HepG2 (cell line): ENCODE measurements around the gene HNRNPA2B1. TPM values are rescaled to one million over a fixed set of nuclear protein-coding genes. Genes with fewer than 3 reads are reported as not detected.

ENCODE experiments used
- ATAC-seq: fragments of 200-7000 bp; cut with Tn5 transposase; 3 replicates; pipeline ENCODE4 v1.9.1; 2020; ENCODE audit warnings: mild to moderate bottlenecking, moderate library complexity
- BruUV-seq: library from RNA; stranded (reverse); fragments of 400-500 nt; replicated peaks from 2 replicates; lab custom pipeline; 2021; lab: Mats Ljungman, UMichigan
- CTCF ChIA-PET: fragments of 300-600 bp; formaldehyde crosslinking; extraction: SDS; loops from one replicate; lab custom pipeline; 2021; ENCODE audit warnings: low total read pairs, inconsistent platforms, low intra/inter-chr PET ratio; lab: Yijun Ruan, JAX
- POLR2A ChIA-PET: fragments of 350-600 bp; sonication (Branson Sonifier 250); formaldehyde crosslinking; loops from one replicate; lab custom pipeline; 2020; ENCODE audit warnings: antibody characterized with exemption, inconsistent platforms; lab: Yijun Ruan, JAX
- DNase-seq: peaks from one replicate; pipeline ENCODE4 v3.0.0-alpha.2; 2015; ENCODE audit warnings: low spot score
- FAIRE-seq: peaks from 3 replicates; lab custom pipeline; 2011; peaks lifted over from hg19 to GRCh38; lab: Jason Lieb, UNC
- H2AFZ ChIP-seq: one replicate; pipeline ENCODE4 v1.6.1; 2011; ENCODE audit warnings: low read length, inconsistent platforms
- H3K27ac ChIP-seq: fragments of 300-600 bp; 3 replicates; pipeline ENCODE4 v1.8.0; 2011; ENCODE audit warnings: mixed run types, mild to moderate bottlenecking, mixed read lengths, low read length, inconsistent platforms; ENCODE audit not compliant: insufficient read depth; ENCODE audit errors: extremely low read length
- H3K27me3 ChIP-seq, 2 experiments: fragments of 200-600 bp in 1 of 2; 2 replicates in 1 of 2; 3 replicates in 1 of 2; pipeline versions ENCODE4 v1.6.0 to v1.8.0; 2011; ENCODE audit warnings: low read length in 2 of 2, mild to moderate bottlenecking in 2 of 2, moderate library complexity in 2 of 2, inconsistent platforms in 1 of 2; ENCODE audit not compliant: insufficient read depth in 2 of 2, control insufficient read depth in 1 of 2
- H3K36me3 ChIP-seq, 2 experiments: fragments of 200-600 bp in 1 of 2; replicated peaks in 1 of 2; 2 replicates in 1 of 2; 3 replicates in 1 of 2; pipeline versions ENCODE4 v1.5.1 to v1.8.0; 2011; ENCODE audit warnings: low read length in 2 of 2, inconsistent platforms in 1 of 2; ENCODE audit not compliant: insufficient read depth in 2 of 2, control insufficient read depth in 1 of 2
- H3K4me1 ChIP-seq: 2 replicates; pipeline ENCODE4 v1.5.1; 2012; ENCODE audit warnings: low read length, inconsistent platforms; ENCODE audit not compliant: insufficient read depth
- H3K4me2 ChIP-seq: 2 replicates; pipeline ENCODE4 v1.6.0; 2011; ENCODE audit warnings: low read depth, low read length, inconsistent platforms
- H3K4me3 ChIP-seq, 3 experiments: fragments of 200-600 bp in 1 of 3; sonication (generic), shearing (Covaris generic) in 1 of 3; replicated peaks in 1 of 3; 2 replicates each; pipeline ENCODE4 v1.5.1; 2011 to 2016; ENCODE audit warnings: low read length in 3 of 3, inconsistent platforms in 2 of 3, low read depth in 2 of 3, mild to moderate bottlenecking in 2 of 3, control low read depth in 1 of 3, mixed read lengths in 1 of 3; ENCODE audit not compliant: insufficient read depth in 1 of 3
- H3K79me2 ChIP-seq: one replicate; pipeline ENCODE4 v1.6.1; 2011; ENCODE audit warnings: low read length, inconsistent platforms; ENCODE audit not compliant: insufficient read depth
- H3K9ac ChIP-seq: 2 replicates; pipeline ENCODE4 v1.6.0; 2011; ENCODE audit warnings: mild to moderate bottlenecking, low read depth, low read length, inconsistent platforms; ENCODE audit not compliant: insufficient read depth
- H3K9me3 ChIP-seq: 2 replicates; pipeline ENCODE4 v1.5.1; 2012; ENCODE audit warnings: mild to moderate bottlenecking, low read length
- H4K20me1 ChIP-seq: 2 replicates; pipeline ENCODE4 v1.6.0; 2011; ENCODE audit warnings: inconsistent platforms, mild to moderate bottlenecking, low read length, moderate library complexity; ENCODE audit not compliant: insufficient read depth
- ARNT ChIP-seq: fragments of 450-650 bp; IDR thresholded peaks from 2 replicates; pipeline ENCODE4 v1.6.1; 2017
- CBX1 ChIP-seq: IDR thresholded peaks from one replicate; pipeline ENCODE4 v1.6.1; 2016; ENCODE audit warnings: antibody characterized with exemption, low read depth
- HMG20B ChIP-seq: conservative IDR thresholded peaks from 2 replicates; pipeline ENCODE4 v1.6.1; 2016; ENCODE audit warnings: missing genetic modification reagents, missing compliant biosample characterization
- MBD4 ChIP-seq: IDR thresholded peaks from 2 replicates; pipeline ENCODE4 v1.6.1; 2012; ENCODE audit warnings: low read length, inconsistent platforms, borderline replicate concordance
- NFRKB ChIP-seq: fragments of 450-650 bp; IDR thresholded peaks from 2 replicates; pipeline ENCODE4 v1.6.1; 2017
- YEATS2 ChIP-seq: sonication (generic); formaldehyde crosslinking; IDR thresholded peaks from 2 replicates; pipeline ENCODE4 v1.4.0; 2020; ENCODE audit warnings: missing genetic modification reagents, borderline replicate concordance
- ZNF280B ChIP-seq: sonication (generic); formaldehyde crosslinking; IDR thresholded peaks from 2 replicates; pipeline ENCODE4 v1.5.0; 2020; ENCODE audit warnings: missing genetic modification reagents, mild to moderate bottlenecking, borderline replicate concordance
- ZNF441 ChIP-seq: sonication (generic); formaldehyde crosslinking; IDR thresholded peaks from 2 replicates; pipeline ENCODE4 v1.7.0; 2021; ENCODE audit warnings: missing genetic modification reagents, borderline replicate concordance
- ZNF556 ChIP-seq: sonication (generic); formaldehyde crosslinking; IDR thresholded peaks from 2 replicates; pipeline ENCODE4 v1.4.0; 2020; ENCODE audit warnings: mild to moderate bottlenecking, missing genetic modification reagents, borderline replicate concordance
- ZNF557 ChIP-seq: sonication (generic); formaldehyde crosslinking; IDR thresholded peaks from 2 replicates; pipeline ENCODE4 v1.4.0; 2020; ENCODE audit warnings: missing genetic modification reagents
- ZNF639 ChIP-seq: conservative IDR thresholded peaks from 2 replicates; pipeline ENCODE4 v1.6.1; 2018; ENCODE audit warnings: missing genetic modification reagents
- ZNF709 ChIP-seq: sonication (generic); formaldehyde crosslinking; IDR thresholded peaks from 2 replicates; pipeline ENCODE4 v1.5.0; 2020; ENCODE audit warnings: mild to moderate bottlenecking, missing genetic modification reagents
- ZNF883 ChIP-seq: sonication (generic); formaldehyde crosslinking; IDR thresholded peaks from 2 replicates; pipeline ENCODE4 v1.5.1; 2020; ENCODE audit warnings: mild to moderate bottlenecking, missing genetic modification reagents; ENCODE audit errors: not compliant biosample characterization
- ZSCAN25 ChIP-seq: sonication (generic); formaldehyde crosslinking; IDR thresholded peaks from 2 replicates; pipeline ENCODE4 v1.8.0; 2022; ENCODE audit warnings: mild to moderate bottlenecking, missing genetic modification reagents
- ZSCAN5A ChIP-seq: sonication (generic); formaldehyde crosslinking; IDR thresholded peaks from 2 replicates; pipeline ENCODE4 v1.8.0; 2022; ENCODE audit warnings: mild to moderate bottlenecking, missing genetic modification reagents, borderline replicate concordance
- WGBS: methylation state at CpG from one replicate; pipeline ENCODE4 v1.1.6; 2017; ENCODE audit warnings: low lambda C conversion rate; 5-methylcytosine and 5-hydroxymethylcytosine counted together
- in situ Hi-C: cut with HindIII; loops from 2 replicates; pipeline ENCODE4 v1.10.0; 2017; ENCODE audit warnings: low pct_unique_long_range_greater_than_20kb; ENCODE audit not compliant: extremely low pct_ligation_motif_present
- intact Hi-C: fragments of 100-400 bp; cut with micrococcal nuclease; formaldehyde crosslinking; loops from one replicate; pipeline ENCODE4 v1.10.0; 2022; ENCODE audit not compliant: unreplicated experiment
- polyA plus RNA-seq, 8 experiments: library from polyadenylated mRNA; depleted of rRNA in 3 of 8; stranded (reverse) in 7 of 8; unstranded in 1 of 8; fragments of >200 nt; fragmentation: Illumina TruSeq in 4 of 8; extraction: Trizol in 4 of 8; gene quantifications; 2 replicates each; pipeline versions ENCODE4 v1.2.1 to v1.2.3, GENCODE V29; 2011 to 2016; ENCODE audit warnings: low read depth in 4 of 8, missing spikeins in 1 of 8, mixed read lengths in 1 of 8; ENCODE audit not compliant: insufficient read depth in 1 of 8
- total RNA-seq, 5 experiments: library from RNA; depleted of rRNA; stranded (reverse); fragments of >200 nt; fragmentation: Illumina TruSeq; extraction: Trizol; gene quantifications; 2 replicates each; pipeline ENCODE4 v1.2.3, GENCODE V29; 2016; ENCODE audit warnings: low read depth in 1 of 5
- TF ChIP-seq, protein P1 (sequence below): IDR thresholded peaks from 2 replicates; pipeline ENCODE4 v1.6.1; 2018; ENCODE audit warnings: missing genetic modification reagents
- TF ChIP-seq, protein P2 (sequence below): sonication (generic); formaldehyde crosslinking; IDR thresholded peaks from 2 replicates; pipeline ENCODE4 v1.8.0; 2022; ENCODE audit warnings: mild to moderate bottlenecking, missing genetic modification reagents; ENCODE audit not compliant: insufficient replicate concordance

Gene HNRNPA2B1
- total and polyA plus RNA-seq, 2 of the 13 experiments (the other 11 are each of a cell fraction or from before 2014, with no cell fraction given), result 193 to 412 TPM

GRCh38 chr7:26216049-26216448 lies 15.5 kb upstream of the HNRNPA2B1 start (continued):
- TF ChIP-seq ZNF883 (CRISPR knock-in tag) (no peak), ARNT (no peak), HMG20B (no peak), ZNF639 (CRISPR knock-in tag) (no peak), CBX1 (no peak), ZNF280B (CRISPR knock-in tag) (no peak), ZSCAN25 (CRISPR knock-in tag) (no peak), ZNF441 (no peak)
- TF ChIP-seq, all 625 proteins: peak for 0

DNA sequence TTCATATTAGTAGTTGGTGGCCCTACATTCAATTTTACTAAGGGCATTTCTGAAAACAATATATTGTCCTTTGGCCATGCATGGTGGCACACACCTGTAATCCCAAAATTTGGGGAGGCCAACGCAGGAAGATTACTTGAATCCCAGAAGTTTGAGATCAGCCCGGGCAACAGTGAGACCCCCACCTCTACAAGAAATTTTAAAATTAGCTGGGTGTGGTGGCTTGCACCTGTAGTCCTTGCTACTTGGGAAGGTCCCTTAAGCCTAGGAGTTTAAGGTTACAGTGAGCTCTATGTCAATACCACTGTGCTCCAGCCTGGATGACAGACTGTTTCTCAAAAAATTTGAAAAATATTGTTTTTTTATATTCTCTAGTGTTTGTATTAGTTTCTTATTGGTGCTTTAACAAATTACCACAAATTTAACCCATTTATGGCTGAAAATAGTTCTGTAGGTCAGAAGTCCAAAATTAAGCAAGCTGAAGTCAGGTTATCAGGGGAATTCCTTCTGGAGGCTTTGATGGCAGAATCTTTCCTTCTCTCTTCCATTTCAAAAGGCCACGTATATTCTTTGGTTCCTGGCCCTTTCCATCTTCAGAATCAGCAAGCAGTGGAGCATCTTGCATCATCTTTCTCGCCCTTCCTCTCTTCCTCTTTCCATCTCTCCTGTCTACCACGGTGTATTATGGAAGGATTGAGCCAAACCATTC lies 13.4 kb upstream of the HNRNPA2B1 start:
- H3K9me3 ChIP-seq, result no peaks in the 10 kb centered on the region
- no peak overlapping the region for H3K9ac ChIP-seq
- no peak overlapping the region for H3K4me3 ChIP-seq
- peaks cover 9% of the 10 kb centered on the region; the same call in 1 of the 2 replicates for H3K4me1 ChIP-seq
- FAIRE-seq (no peak), ATAC-seq (no peak), DNase-seq (no peak)
- ChIA-PET CTCF (no interaction called here), POLR2A (interaction anchor here (2.5 kb wide), 1 partner anchor 9 kb away, joined by 7 read pairs; no protein-coding TSS in a partner anchor)
- peaks cover 6 to 29% of the 10 kb centered on the region in 2 experiments for H3K36me3 ChIP-seq
- no TSS peak for BruUV-seq
- no peaks in the 10 kb centered on the region for H4K20me1 ChIP-seq
- no peaks in the 10 kb centered on the region for H3K27me3 ChIP-seq
- no peak overlapping the region for H3K4me2 ChIP-seq
- H3K27ac ChIP-seq, result no peak overlapping the region
- H3K79me2 ChIP-seq, result no peaks in the 10 kb centered on the region
- in situ Hi-C loops (no loop called here), intact Hi-C loops (no loop called here)
- no peak overlapping the region for H2AFZ ChIP-seq
- WGBS, result 91% methylated on average over 5 of the region's 5 CpGs
- TF ChIP-seq ZNF709 (CRISPR knock-in tag) (no peak), MBD4 (no peak), ZNF556 (no peak), NFRKB (no peak), ZNF557 (CRISPR knock-in tag) (no peak), ZSCAN5A (CRISPR knock-in tag) (no peak), YEATS2 (CRISPR knock-in tag) (no peak)
- TF ChIP-seq, protein P1, sequence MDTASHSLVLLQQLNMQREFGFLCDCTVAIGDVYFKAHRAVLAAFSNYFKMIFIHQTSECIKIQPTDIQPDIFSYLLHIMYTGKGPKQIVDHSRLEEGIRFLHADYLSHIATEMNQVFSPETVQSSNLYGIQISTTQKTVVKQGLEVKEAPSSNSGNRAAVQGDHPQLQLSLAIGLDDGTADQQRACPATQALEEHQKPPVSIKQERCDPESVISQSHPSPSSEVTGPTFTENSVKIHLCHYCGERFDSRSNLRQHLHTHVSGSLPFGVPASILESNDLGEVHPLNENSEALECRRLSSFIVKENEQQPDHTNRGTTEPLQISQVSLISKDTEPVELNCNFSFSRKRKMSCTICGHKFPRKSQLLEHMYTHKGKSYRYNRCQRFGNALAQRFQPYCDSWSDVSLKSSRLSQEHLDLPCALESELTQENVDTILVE (CRISPR knock-in tag), result no peak
- TF ChIP-seq, protein P2, sequence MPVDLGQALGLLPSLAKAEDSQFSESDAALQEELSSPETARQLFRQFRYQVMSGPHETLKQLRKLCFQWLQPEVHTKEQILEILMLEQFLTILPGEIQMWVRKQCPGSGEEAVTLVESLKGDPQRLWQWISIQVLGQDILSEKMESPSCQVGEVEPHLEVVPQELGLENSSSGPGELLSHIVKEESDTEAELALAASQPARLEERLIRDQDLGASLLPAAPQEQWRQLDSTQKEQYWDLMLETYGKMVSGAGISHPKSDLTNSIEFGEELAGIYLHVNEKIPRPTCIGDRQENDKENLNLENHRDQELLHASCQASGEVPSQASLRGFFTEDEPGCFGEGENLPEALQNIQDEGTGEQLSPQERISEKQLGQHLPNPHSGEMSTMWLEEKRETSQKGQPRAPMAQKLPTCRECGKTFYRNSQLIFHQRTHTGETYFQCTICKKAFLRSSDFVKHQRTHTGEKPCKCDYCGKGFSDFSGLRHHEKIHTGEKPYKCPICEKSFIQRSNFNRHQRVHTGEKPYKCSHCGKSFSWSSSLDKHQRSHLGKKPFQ (CRISPR knock-in tag), result no peak
